Astrocyte (in vitro differentiated cells and primary cell): Measurements from ENCODE around the gene CBLC. TPM values are rescaled to one million over a fixed set of nuclear protein-coding genes. Genes with fewer than 3 reads are reported as not detected.

Experiments used
- DNase-seq: peaks from one replicate; pipeline ENCODE4 v3.0.0-alpha.2; 2010; ENCODE audit warnings: low read depth
- FAIRE-seq: peaks from 2 replicates; lab custom pipeline; 2011; peaks lifted over from hg19 to GRCh38; lab: Jason Lieb, UNC
- H2AFZ ChIP-seq: 2 replicates; pipeline ENCODE4 v1.6.0; 2012; ENCODE audit warnings: low read depth, low read length, inconsistent platforms
- H3K27ac ChIP-seq: 2 replicates; pipeline ENCODE4 v1.5.1; 2011; ENCODE audit warnings: low read depth, low read length, inconsistent platforms
- H3K27me3 ChIP-seq: 2 replicates; pipeline ENCODE4 v1.6.0; 2011; ENCODE audit warnings: low read length, inconsistent platforms; ENCODE audit not compliant: insufficient read depth
- H3K36me3 ChIP-seq: 2 replicates; pipeline ENCODE4 v1.5.1; 2011; ENCODE audit warnings: low read length, inconsistent platforms; ENCODE audit not compliant: insufficient read depth
- H3K4me1 ChIP-seq: 2 replicates; pipeline ENCODE4 v1.5.1; 2011; ENCODE audit warnings: low read length, inconsistent platforms; ENCODE audit not compliant: insufficient read depth
- H3K4me2 ChIP-seq: 2 replicates; pipeline ENCODE4 v1.6.0; 2012; ENCODE audit warnings: low read length, inconsistent platforms
- H3K4me3 ChIP-seq: 2 replicates; pipeline ENCODE4 v1.5.1; 2011; ENCODE audit warnings: low read depth, mild to moderate bottlenecking, low read length, inconsistent platforms; ENCODE audit not compliant: insufficient read depth
- H3K79me2 ChIP-seq: 2 replicates; pipeline ENCODE4 v1.6.0; 2012; ENCODE audit warnings: mild to moderate bottlenecking, low read length, inconsistent platforms; ENCODE audit not compliant: insufficient read depth
- H3K9ac ChIP-seq: 2 replicates; pipeline ENCODE4 v1.6.0; 2012; ENCODE audit warnings: mild to moderate bottlenecking, low read length, inconsistent platforms
- H3K9me3 ChIP-seq: 2 replicates; pipeline ENCODE4 v1.5.1; 2012; ENCODE audit warnings: low read depth, mild to moderate bottlenecking, low read length, inconsistent platforms; ENCODE audit not compliant: insufficient read depth
- H4K20me1 ChIP-seq: 2 replicates; pipeline ENCODE4 v1.6.0; 2012; ENCODE audit warnings: low read length, inconsistent platforms; ENCODE audit not compliant: insufficient read depth
- H3K27ac Mint-ChIP-seq: one replicate; pipeline ENCODE4 v1.8.0; 2021; ENCODE audit warnings: mild to moderate bottlenecking, mixed read lengths; ENCODE audit not compliant: unreplicated experiment
- H3K27me3 Mint-ChIP-seq: one replicate; pipeline ENCODE4 v1.8.0; 2021; ENCODE audit warnings: low read depth, mixed read lengths; ENCODE audit not compliant: unreplicated experiment
- H3K36me3 Mint-ChIP-seq: one replicate; pipeline ENCODE4 v1.8.0; 2021; ENCODE audit warnings: low read depth, mixed read lengths; ENCODE audit not compliant: unreplicated experiment
- H3K4me1 Mint-ChIP-seq: one replicate; pipeline ENCODE4 v1.8.0; 2021; ENCODE audit warnings: low read depth, mixed read lengths; ENCODE audit not compliant: unreplicated experiment
- H3K4me3 Mint-ChIP-seq: one replicate; pipeline ENCODE4 v1.8.0; 2021; ENCODE audit warnings: mild to moderate bottlenecking, moderate library complexity, mixed read lengths; ENCODE audit not compliant: unreplicated experiment
- H3K9me3 Mint-ChIP-seq: one replicate; pipeline ENCODE4 v1.8.0; 2021; ENCODE audit warnings: mild to moderate bottlenecking, mixed read lengths; ENCODE audit not compliant: unreplicated experiment
- EZH2 ChIP-seq: IDR thresholded peaks from 2 replicates; pipeline ENCODE4 v1.6.1; 2012; ENCODE audit warnings: mild to moderate bottlenecking, low read length, inconsistent platforms; ENCODE audit not compliant: insufficient read depth
- total RNA-seq: library from RNA; stranded (reverse); gene quantifications from 2 replicates; pipeline ENCODE4 v1.2.1, GENCODE V29; 2021
- TF ChIP-seq, protein P1 (sequence below): IDR thresholded peaks from 2 replicates; pipeline ENCODE4 v1.5.1; 2011; ENCODE audit warnings: low read depth, mild to moderate bottlenecking, inconsistent platforms, low read length, moderate library complexity; ENCODE audit not compliant: insufficient read depth

Gene CBLC
- total RNA-seq, 1 donor from 2014 or later: not detected

DNA sequence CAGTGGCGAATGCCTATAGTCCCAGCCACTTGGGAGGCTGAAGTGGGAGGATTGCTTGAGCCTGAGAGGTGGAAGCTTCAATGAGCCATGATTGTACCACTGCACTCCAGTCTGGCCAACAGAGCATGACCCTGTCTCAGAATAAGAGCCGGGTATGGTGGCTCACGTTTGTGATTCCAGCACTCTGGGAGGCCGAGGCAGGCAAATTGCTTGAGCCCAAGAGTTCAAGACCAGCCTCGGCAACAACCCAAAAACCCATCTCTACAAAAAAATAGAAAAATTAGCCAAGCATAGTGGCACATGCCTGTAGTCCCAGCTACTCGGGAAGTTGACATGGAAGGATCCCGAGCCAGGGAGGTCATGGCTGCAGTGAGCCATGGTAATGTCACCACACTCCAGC lies 63.1 kb downstream of the CBLC start:
- Histone ChIP-seq H3K4me1 (peaks cover 3% of the 10 kb centered on the region), H3K27ac (no peak overlapping the region), H3K9ac (no peak overlapping the region), H4K20me1 (no peaks in the 10 kb centered on the region), H3K4me3 (no peak overlapping the region), H3K4me2 (no peak overlapping the region), H2AFZ (no peak overlapping the region), H3K9me3 (no peaks in the 10 kb centered on the region), H3K27me3 (peaks cover 2% of the 10 kb centered on the region), H3K79me2 (no peaks in the 10 kb centered on the region), H3K36me3 (no peaks in the 10 kb centered on the region)
- Mint-ChIP-seq H3K27me3 (peaks cover 9% of the 10 kb centered on the region), H3K36me3 (no peaks in the 10 kb centered on the region), H3K4me3 (no peak overlapping the region), H3K4me1 (peaks cover 3% of the 10 kb centered on the region), H3K9me3 (no peaks in the 10 kb centered on the region), H3K27ac (no peak overlapping the region)
- TF ChIP-seq EZH2: no peak
- TF ChIP-seq, protein P1, sequence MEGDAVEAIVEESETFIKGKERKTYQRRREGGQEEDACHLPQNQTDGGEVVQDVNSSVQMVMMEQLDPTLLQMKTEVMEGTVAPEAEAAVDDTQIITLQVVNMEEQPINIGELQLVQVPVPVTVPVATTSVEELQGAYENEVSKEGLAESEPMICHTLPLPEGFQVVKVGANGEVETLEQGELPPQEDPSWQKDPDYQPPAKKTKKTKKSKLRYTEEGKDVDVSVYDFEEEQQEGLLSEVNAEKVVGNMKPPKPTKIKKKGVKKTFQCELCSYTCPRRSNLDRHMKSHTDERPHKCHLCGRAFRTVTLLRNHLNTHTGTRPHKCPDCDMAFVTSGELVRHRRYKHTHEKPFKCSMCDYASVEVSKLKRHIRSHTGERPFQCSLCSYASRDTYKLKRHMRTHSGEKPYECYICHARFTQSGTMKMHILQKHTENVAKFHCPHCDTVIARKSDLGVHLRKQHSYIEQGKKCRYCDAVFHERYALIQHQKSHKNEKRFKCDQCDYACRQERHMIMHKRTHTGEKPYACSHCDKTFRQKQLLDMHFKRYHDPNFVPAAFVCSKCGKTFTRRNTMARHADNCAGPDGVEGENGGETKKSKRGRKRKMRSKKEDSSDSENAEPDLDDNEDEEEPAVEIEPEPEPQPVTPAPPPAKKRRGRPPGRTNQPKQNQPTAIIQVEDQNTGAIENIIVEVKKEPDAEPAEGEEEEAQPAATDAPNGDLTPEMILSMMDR: no peak
- FAIRE-seq (no peak), DNase-seq (no peak)

DNA sequence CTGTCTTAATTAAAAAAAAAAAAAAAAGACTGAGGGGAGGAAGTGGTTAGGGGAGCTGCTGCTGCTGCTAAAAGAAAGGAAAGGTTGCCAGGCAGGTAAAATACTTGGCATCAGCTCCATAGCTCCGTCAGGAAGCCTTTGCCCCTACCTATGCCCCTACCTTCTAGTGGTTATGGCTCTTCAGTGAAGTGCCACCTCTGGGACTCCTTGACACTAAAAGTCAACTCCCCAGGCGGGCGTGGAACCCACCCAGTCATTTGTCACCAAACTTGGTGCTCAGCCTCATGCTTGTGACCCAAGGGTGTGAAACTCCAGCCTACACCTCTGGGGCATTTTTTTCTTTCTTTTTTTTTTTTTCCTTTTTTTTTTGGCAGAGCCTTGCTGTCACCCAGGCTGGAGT lies 63.5 kb downstream of the CBLC start:
- H3K79me2 ChIP-seq: peaks cover 1% of the 10 kb centered on the region
- TF ChIP-seq, protein P1: no peak
- TF ChIP-seq EZH2: no peak
- H3K9ac ChIP-seq: no peak overlapping the region
- no peak overlapping the region for H3K4me2 ChIP-seq
- Mint-ChIP-seq H3K4me3 (no peak overlapping the region), H3K27ac (no peak overlapping the region), H3K9me3 (no peaks in the 10 kb centered on the region), H3K4me1 (peaks cover 3% of the 10 kb centered on the region), H3K36me3 (no peaks in the 10 kb centered on the region), H3K27me3 (peaks cover 7% of the 10 kb centered on the region)
- no peaks in the 10 kb centered on the region for H3K36me3 ChIP-seq
- H4K20me1 ChIP-seq: no peaks in the 10 kb centered on the region
- FAIRE-seq (no peak), DNase-seq (no peak)
- H3K27me3 ChIP-seq: peaks cover 2% of the 10 kb centered on the region
- H2AFZ ChIP-seq: no peak overlapping the region
- peaks cover 3% of the 10 kb centered on the region for H3K4me1 ChIP-seq
- no peak overlapping the region for H3K27ac ChIP-seq
- no peak overlapping the region for H3K4me3 ChIP-seq
- no peaks in the 10 kb centered on the region for H3K9me3 ChIP-seq

DNA sequence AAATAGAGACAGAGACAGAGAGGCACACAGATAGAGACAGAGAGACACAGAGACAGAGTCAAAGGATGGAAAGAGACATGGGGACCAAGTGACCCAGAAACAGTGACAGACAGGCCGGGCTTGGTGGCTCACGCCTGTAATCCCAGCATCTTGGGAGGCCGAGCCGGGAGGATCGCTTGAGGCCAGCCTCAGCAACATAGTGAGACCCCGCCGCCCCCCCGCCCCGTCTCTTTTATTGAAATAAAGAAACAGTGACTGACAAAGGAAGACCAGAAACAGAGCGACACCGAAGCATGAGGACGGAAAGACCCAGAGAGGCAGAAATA lies 67.6 kb downstream of the CBLC start:
- Histone ChIP-seq H3K9ac (peak overlapping the region; percentile 73), H3K9me3 (no peaks in the 10 kb centered on the region), H3K4me2 (peak overlapping the region; percentile 92), H3K4me1 (peaks cover 24% of the 10 kb centered on the region), H3K79me2 (peaks cover 42% of the 10 kb centered on the region), H4K20me1 (peaks cover 33% of the 10 kb centered on the region), H3K27ac (peak overlapping the region; percentile 33), H3K27me3 (no peaks in the 10 kb centered on the region), H2AFZ (peak overlapping the region; percentile 95), H3K36me3 (no peaks in the 10 kb centered on the region), H3K4me3 (peak overlapping the region; percentile 58)
- peaks cover 6% of the 10 kb centered on the region for H3K36me3 Mint-ChIP-seq
- peaks cover 17% of the 10 kb centered on the region for H3K4me1 Mint-ChIP-seq
- no peak for TF ChIP-seq EZH2
- TF ChIP-seq, protein P1: no peak
- no peak for FAIRE-seq
- peak overlapping the region; percentile 95 for H3K27ac Mint-ChIP-seq
- H3K27me3 Mint-ChIP-seq: no peaks in the 10 kb centered on the region
- H3K9me3 Mint-ChIP-seq: no peaks in the 10 kb centered on the region
- peak overlapping the region; percentile 99 for H3K4me3 Mint-ChIP-seq
- DNase-seq: no peak
